C4-2B (cell line): ENCODE data around the gene GRIK4.

ENCODE experiments used
- H3K27ac ChIP-seq: fragments of 450-650 bp; 2 replicates; pipeline ENCODE4 v1.5.1; 2017
- ZFX ChIP-seq: fragments of 450-650 bp; IDR thresholded peaks from 2 replicates; pipeline ENCODE4 v1.6.1; 2017
- TF ChIP-seq, protein P1 (sequence below): fragments of 450-650 bp; conservative IDR thresholded peaks from 2 replicates; pipeline ENCODE4 v1.5.1; 2017; ENCODE audit warnings: mild to moderate bottlenecking

The GRIK4 gene

DNA sequence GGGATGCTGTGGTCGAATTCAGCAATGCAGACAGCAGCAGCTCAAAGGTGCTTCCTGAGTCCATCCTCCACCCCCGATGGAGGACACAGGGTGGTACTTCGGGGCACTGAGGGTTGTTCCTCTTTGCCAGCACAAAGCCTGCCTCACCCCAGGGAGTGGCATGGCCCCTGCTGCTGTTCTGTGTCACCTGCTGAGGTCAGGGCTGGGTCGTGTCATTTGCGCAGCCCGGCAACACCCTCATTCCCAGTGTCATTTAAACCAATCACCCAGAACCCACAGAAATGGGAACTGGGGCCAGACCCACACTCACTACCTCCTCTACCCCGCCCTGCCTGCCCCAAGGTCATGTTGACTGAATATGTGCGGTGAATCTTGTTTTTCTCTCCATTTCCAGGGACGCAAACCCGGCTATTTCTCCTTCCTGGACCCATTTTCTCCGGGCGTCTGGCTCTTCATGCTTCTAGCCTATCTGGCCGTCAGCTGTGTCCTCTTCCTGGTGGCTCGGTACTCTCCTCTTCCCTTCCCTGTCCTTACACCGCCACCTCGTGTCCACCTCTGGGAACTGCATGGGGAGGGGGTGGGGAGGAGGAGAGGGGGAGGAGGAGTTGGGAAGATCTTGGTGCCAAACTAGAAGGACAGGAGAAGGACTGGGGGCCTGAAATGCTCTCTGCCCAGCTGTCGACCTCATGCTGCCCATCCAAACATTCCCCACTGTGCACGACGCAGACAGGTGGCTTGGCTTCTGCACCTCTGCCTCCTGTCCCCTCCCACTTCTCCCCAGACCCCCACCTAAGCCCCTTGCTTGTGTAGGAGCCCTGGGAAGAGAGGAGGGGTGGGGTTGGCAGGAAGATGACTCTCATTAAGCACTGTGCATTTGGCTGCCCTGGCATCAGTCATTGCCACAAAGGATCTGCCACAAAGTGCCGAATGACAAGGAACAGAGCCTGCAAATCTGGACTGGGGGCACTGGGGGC lies 441.2 kb downstream of the GRIK4 start:
- TF ChIP-seq ZFX = no peak
- TF ChIP-seq, protein P1, sequence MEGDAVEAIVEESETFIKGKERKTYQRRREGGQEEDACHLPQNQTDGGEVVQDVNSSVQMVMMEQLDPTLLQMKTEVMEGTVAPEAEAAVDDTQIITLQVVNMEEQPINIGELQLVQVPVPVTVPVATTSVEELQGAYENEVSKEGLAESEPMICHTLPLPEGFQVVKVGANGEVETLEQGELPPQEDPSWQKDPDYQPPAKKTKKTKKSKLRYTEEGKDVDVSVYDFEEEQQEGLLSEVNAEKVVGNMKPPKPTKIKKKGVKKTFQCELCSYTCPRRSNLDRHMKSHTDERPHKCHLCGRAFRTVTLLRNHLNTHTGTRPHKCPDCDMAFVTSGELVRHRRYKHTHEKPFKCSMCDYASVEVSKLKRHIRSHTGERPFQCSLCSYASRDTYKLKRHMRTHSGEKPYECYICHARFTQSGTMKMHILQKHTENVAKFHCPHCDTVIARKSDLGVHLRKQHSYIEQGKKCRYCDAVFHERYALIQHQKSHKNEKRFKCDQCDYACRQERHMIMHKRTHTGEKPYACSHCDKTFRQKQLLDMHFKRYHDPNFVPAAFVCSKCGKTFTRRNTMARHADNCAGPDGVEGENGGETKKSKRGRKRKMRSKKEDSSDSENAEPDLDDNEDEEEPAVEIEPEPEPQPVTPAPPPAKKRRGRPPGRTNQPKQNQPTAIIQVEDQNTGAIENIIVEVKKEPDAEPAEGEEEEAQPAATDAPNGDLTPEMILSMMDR = peak; percentile 94
- no peak overlapping the region for H3K27ac ChIP-seq

GRCh38 chr11:120954381-120954780 lies 442.8 kb downstream of the GRIK4 start:
- TF ChIP-seq, protein P1 = no peak
- no peak overlapping the region for H3K27ac ChIP-seq

DNA sequence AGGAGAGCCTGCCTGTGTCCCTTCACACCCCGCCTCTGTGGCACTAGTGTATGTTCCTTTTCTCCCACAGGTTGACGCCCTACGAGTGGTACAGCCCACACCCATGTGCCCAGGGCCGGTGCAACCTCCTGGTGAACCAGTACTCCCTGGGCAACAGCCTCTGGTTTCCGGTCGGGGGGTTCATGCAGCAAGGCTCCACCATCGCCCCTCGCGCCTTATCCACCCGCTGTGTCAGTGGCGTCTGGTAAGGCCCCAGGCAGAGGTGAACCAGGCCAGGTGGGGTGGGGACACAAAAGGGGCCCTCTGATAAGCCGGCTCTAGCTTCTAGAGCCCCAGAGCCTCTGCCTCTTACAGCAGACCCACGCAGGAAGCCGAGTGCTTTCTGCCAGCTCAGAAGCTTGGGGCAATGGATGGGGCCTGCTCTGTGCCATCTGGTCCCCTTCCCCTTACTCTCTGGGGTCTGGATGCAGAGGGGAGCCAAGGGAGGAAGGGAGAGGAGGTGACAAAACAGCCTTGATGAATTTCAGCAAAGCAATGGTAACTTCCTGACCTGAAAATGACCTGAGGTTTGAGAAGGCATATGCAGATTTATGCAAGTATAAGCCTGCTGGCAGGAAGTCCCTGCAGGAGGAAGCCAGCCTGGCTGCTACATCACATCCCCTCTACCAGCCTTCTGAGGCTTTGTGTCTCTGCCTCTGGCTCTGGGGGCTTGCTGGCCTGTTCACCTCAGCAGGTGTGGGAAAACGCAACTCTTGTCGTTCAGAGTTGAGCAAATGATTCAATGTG lies 445.4 kb downstream of the GRIK4 start:
- H3K27ac ChIP-seq = no peak overlapping the region
- TF ChIP-seq ZFX = no peak
- TF ChIP-seq, protein P1 = no peak

DNA sequence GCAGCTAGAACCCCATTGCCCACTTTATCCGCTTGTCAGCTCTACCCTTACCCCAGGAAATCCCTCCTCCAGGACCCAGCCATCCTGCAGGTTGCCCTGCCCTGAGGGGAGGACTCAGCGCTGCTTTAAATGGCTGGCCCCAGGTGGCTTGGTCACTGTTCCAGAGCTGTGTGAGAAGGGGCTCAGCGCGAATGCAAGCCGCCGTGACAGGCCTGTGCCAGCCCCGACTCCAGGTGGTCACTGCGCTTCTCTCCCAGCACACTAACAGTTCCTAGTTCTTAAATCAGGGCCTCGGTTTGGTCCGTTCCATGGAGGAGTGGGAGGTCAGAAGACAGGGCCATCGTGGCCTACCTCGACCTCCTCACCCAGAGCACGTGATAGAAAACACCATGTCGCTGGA lies 446.6 kb downstream of the GRIK4 start:
- no peak overlapping the region for H3K27ac ChIP-seq
- TF ChIP-seq, protein P1 = no peak
- TF ChIP-seq ZFX = no peak

DNA sequence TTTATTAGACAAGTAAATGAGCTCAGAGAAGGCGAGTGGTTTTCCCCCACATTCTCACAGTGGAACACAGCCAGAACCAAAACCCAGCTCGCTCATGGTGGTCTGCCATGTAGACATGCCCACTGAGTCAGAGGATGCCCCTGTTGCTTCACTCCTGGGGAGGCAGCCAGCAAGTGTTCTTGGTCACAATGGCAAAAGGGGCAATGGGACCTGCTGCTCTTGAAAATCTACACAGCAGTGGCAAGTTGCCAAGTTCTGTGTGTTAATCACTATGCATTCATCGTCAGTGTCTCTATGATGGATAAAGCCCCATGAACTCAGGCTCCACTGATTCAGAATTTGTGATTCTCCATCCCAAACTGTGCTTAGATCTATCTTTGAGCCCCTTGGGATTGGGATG lies 447.6 kb downstream of the GRIK4 start:
- TF ChIP-seq, protein P1 = no peak
- TF ChIP-seq ZFX = no peak
- no peak overlapping the region for H3K27ac ChIP-seq

GRCh38 chr11:120964857-120965256 lies 453.3 kb downstream of the GRIK4 start:
- H3K27ac ChIP-seq = no peak overlapping the region
- no peak for TF ChIP-seq ZFX
- TF ChIP-seq, protein P1 = no peak

DNA sequence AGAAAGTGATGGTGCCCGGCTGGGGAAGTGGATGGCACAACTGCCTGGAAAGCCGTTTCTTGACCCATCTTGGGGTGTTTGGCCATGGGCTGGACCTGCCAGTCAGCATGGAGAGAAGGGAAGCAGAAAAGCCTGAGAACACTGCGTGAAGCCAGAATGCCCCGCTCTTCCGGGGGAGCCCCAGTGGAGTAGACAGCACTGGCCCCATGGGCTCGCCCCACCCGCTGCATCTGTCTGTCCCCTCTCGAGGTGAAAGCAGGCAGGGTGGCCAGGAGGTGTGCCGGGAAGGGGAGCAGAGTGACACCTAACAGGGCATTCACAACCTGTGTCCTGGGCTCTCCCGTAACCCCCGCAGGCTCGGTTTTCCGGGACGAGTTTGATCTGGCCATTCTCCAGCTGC lies 455.3 kb downstream of the GRIK4 start:
- H3K27ac ChIP-seq = no peak overlapping the region
- TF ChIP-seq ZFX = no peak
- TF ChIP-seq, protein P1 = no peak
